Brain microvascular endothelial cell (primary cell): ENCODE data around the gene CAPN6.

Source experiments
- DNase-seq: peaks from one replicate; pipeline ENCODE4 v3.0.0-alpha.2; 2020
- H3K27ac ChIP-seq: fragments of 250-450 bp; sonication (Bioruptor Pico); 2 replicates; pipeline ENCODE4 v1.5.1; 2020; ENCODE audit warnings: mild to moderate bottlenecking, moderate library complexity
- H3K27me3 ChIP-seq: fragments of 250-450 bp; sonication (Bioruptor Pico); replicated peaks from 2 replicates; pipeline ENCODE4 v1.5.1; 2020; ENCODE audit warnings: mild to moderate bottlenecking
- H3K36me3 ChIP-seq: fragments of 250-450 bp; sonication (Bioruptor Pico); replicated peaks from 2 replicates; pipeline ENCODE4 v1.5.1; 2020; ENCODE audit warnings: mild to moderate bottlenecking
- H3K4me3 ChIP-seq: 2 replicates; pipeline ENCODE4 v1.5.1; 2011; ENCODE audit warnings: low read depth, mild to moderate bottlenecking, control low read depth, low read length, moderate library complexity
- in situ Hi-C: cut with HindIII; loops from 2 replicates; pipeline ENCODE4 v1.10.0; 2017; ENCODE audit warnings: low sequenced_read_pairs, low pct_ligation_motif_present
- TF ChIP-seq, protein P1 (sequence below): IDR thresholded peaks from 2 replicates; pipeline ENCODE4 v1.5.1; 2011; ENCODE audit warnings: low read depth, mild to moderate bottlenecking, moderate library complexity, low read length, control low read depth, inconsistent platforms; ENCODE audit errors: missing control alignments

The CAPN6 gene

DNA sequence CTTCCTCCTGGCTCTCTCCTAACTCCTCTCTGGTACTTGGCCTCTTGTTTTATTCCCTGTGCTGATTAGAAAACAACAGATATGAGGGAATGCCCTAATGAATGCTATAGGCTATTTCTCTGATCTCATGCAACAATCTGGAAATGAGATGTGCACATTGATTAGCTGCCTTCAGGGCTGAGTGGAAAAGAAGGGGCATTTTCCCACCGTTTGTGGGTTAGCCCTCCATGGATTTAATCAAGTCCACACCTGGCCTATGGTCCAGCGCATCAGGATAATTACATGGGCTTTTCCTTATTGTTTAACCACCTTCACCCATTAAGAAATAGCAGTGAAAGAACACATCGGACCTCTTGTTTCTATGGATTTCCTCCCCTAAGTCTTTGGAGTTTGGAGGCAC lies 70.0 kb downstream of the CAPN6 start:
- no peaks in the 10 kb centered on the region for H3K27me3 ChIP-seq
- DNase-seq: no peak
- H3K36me3 ChIP-seq: no peaks in the 10 kb centered on the region
- no peak overlapping the region for H3K27ac ChIP-seq
- TF ChIP-seq, protein P1, sequence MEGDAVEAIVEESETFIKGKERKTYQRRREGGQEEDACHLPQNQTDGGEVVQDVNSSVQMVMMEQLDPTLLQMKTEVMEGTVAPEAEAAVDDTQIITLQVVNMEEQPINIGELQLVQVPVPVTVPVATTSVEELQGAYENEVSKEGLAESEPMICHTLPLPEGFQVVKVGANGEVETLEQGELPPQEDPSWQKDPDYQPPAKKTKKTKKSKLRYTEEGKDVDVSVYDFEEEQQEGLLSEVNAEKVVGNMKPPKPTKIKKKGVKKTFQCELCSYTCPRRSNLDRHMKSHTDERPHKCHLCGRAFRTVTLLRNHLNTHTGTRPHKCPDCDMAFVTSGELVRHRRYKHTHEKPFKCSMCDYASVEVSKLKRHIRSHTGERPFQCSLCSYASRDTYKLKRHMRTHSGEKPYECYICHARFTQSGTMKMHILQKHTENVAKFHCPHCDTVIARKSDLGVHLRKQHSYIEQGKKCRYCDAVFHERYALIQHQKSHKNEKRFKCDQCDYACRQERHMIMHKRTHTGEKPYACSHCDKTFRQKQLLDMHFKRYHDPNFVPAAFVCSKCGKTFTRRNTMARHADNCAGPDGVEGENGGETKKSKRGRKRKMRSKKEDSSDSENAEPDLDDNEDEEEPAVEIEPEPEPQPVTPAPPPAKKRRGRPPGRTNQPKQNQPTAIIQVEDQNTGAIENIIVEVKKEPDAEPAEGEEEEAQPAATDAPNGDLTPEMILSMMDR: no peak
- H3K4me3 ChIP-seq: no peak overlapping the region
- in situ Hi-C loops: no loop called here

DNA sequence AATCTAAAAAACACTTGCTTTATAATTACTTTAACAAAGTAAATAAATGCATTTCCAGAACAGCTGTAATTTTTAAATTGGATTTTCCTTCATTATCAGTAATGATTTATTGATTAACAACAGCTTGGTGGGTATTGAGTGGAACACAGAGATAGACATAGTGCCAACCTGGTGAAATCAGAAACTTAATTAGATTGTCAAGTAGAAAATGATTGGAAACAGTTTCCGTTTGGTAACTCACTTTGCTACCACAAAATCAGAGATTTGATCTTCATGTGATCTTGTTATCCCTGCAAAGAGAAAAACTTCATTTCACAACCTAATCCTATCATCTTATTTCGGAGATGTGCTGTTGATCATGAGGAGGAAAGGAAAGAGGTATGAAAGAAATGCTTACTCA lies 70.8 kb downstream of the CAPN6 start:
- Histone ChIP-seq H3K4me3 (no peak overlapping the region), H3K27me3 (no peaks in the 10 kb centered on the region), H3K27ac (no peak overlapping the region), H3K36me3 (no peaks in the 10 kb centered on the region)
- DNase-seq: no peak
- in situ Hi-C loops: no loop called here
- TF ChIP-seq, protein P1: no peak
